GM19351 (cell line): ENCODE measurements around the gene RSPO3.
"Not testable (repeated sequence)": the region's sequence is repeated elsewhere in the genome, so short reads cannot be mapped to it uniquely, and the experiment has no call there.

Experiments
- ATAC-seq: cut with Tn5 transposase; IDR thresholded peaks from one replicate; pipeline ENCODE4 v1.9.1; 2021; ENCODE audit warnings: mild to moderate bottlenecking, moderate library complexity; ENCODE audit not compliant: unreplicated experiment

Gene RSPO3

GRCh38 chr6:127200114-127200513 is 81.6 kb downstream of the RSPO3 start:
- no peak for ATAC-seq

GRCh38 chr6:127201321-127201720 is 82.8 kb downstream of the RSPO3 start:
- no peak for ATAC-seq

- no peak for ATAC-seq
These were observed 84.2 kb downstream of the RSPO3 start for GRCh38 chr6:127202676-127203075.

GRCh38 chr6:127204281-127204680 is 85.8 kb downstream of the RSPO3 start:
- no peak for ATAC-seq

- no peak for ATAC-seq
These were observed 86.6 kb downstream of the RSPO3 start for GRCh38 chr6:127205036-127205435.

GRCh38 chr6:127206531-127207095 is 88.1 kb downstream of the RSPO3 start:
- ATAC-seq, result no peak

GRCh38 chr6:127207591-127208120 is 89.2 kb downstream of the RSPO3 start:
- ATAC-seq, result no peak

- no peak for ATAC-seq
These were observed 92.3 kb downstream of the RSPO3 start for GRCh38 chr6:127210725-127211124.

GRCh38 chr6:127212376-127212775 is 93.9 kb downstream of the RSPO3 start:
- ATAC-seq, result no peak

- ATAC-seq, result not testable (repeated sequence)
These were observed 95.6 kb downstream of the RSPO3 start for GRCh38 chr6:127214032-127214431.

GRCh38 chr6:127214531-127214930 is 96.1 kb downstream of the RSPO3 start:
- ATAC-seq, result not testable (repeated sequence)

- no peak for ATAC-seq
These were observed 97.5 kb downstream of the RSPO3 start for GRCh38 chr6:127215931-127216330.

- ATAC-seq, result no peak
These were observed 98.6 kb downstream of the RSPO3 start for GRCh38 chr6:127216810-127217789.

- ATAC-seq, result no peak
These were observed 101.4 kb downstream of the RSPO3 start for GRCh38 chr6:127219869-127220268.

GRCh38 chr6:127221201-127221600 is 102.7 kb downstream of the RSPO3 start:
- no peak for ATAC-seq

- no peak for ATAC-seq
These were observed 103.9 kb downstream of the RSPO3 start for GRCh38 chr6:127222418-127222817.

- no peak for ATAC-seq
These were observed 107.0 kb downstream of the RSPO3 start for GRCh38 chr6:127225497-127225896.

GRCh38 chr6:127233819-127234218 is 115.3 kb downstream of the RSPO3 start:
- ATAC-seq, result not testable (repeated sequence)

GRCh38 chr6:127243501-127243900 is 125.0 kb downstream of the RSPO3 start:
- no peak for ATAC-seq
